SK-N-SH (cell line): Measurements from ENCODE around the gene NPDC1.
A peak's percentile ranks its signal among the peaks of the same experiment; 100 is the strongest.

Source experiments
- CTCF ChIP-seq: fragments of 200-600 bp; sonication (generic); IDR thresholded peaks from 2 replicates; pipeline ENCODE4 v1.6.1; 2017; ENCODE audit warnings: antibody characterized with exemption, mild to moderate bottlenecking, moderate library complexity
- EP300 ChIP-seq, 2 experiments: IDR thresholded peaks; 2 replicates each; pipeline versions ENCODE4 v1.4.0 to v1.6.1; 2012; ENCODE audit warnings: borderline replicate concordance in 1 of 2, low read depth in 1 of 2, low read length in 1 of 2
- JUND ChIP-seq: IDR thresholded peaks from 2 replicates; pipeline ENCODE4 v1.4.0; 2012
- NRF1 ChIP-seq: IDR thresholded peaks from 2 replicates; pipeline ENCODE4 v1.6.1; 2012; ENCODE audit warnings: low read depth, mild to moderate bottlenecking, low read length
- POLR2AphosphoS5 ChIP-seq: IDR thresholded peaks from 2 replicates; pipeline ENCODE4 v1.6.1; 2012; ENCODE audit warnings: low read depth, low read length
- RAD21 ChIP-seq: IDR thresholded peaks from 2 replicates; pipeline ENCODE4 v1.6.1; 2012; ENCODE audit warnings: mild to moderate bottlenecking, low read length
- SIN3A ChIP-seq: IDR thresholded peaks from 2 replicates; pipeline ENCODE4 v1.6.1; 2012; ENCODE audit warnings: low read depth, mild to moderate bottlenecking, low read length, moderate library complexity, borderline replicate concordance
- SMC3 ChIP-seq: IDR thresholded peaks from 2 replicates; pipeline ENCODE4 v1.6.1; 2012; ENCODE audit warnings: low read depth, low read length, improper control_type of control experiment
- TAF1 ChIP-seq: IDR thresholded peaks from 2 replicates; pipeline ENCODE4 v1.6.1; 2012; ENCODE audit warnings: low read depth, mild to moderate bottlenecking, low read length, moderate library complexity, borderline replicate concordance
- TCF12 ChIP-seq: IDR thresholded peaks from 2 replicates; pipeline ENCODE4 v1.4.0; 2012
- YY1 ChIP-seq: IDR thresholded peaks from 2 replicates; pipeline ENCODE4 v1.4.0; 2012; ENCODE audit warnings: low read depth, mild to moderate bottlenecking
- TF ChIP-seq, protein P1 (sequence below): IDR thresholded peaks from 2 replicates; pipeline ENCODE4 v1.6.1; 2012; ENCODE audit warnings: mild to moderate bottlenecking, low read depth, low read length, moderate library complexity
- TF ChIP-seq, protein P2 (sequence below): IDR thresholded peaks from 2 replicates; pipeline ENCODE4; 2012

- TF ChIP-seq NRF1: no peak
- TF ChIP-seq CTCF: no peak
- TF ChIP-seq TCF12: no peak
- no peak for TF ChIP-seq SIN3A
- no peak for TF ChIP-seq EP300 (IDR thresholded peaks at IDR 0.05; ENCODE audit: borderline replicate concordance in 1 of 2, low read depth in 1 of 2, low read length in 1 of 2)
- no peak for TF ChIP-seq YY1
- TF ChIP-seq, protein P1, sequence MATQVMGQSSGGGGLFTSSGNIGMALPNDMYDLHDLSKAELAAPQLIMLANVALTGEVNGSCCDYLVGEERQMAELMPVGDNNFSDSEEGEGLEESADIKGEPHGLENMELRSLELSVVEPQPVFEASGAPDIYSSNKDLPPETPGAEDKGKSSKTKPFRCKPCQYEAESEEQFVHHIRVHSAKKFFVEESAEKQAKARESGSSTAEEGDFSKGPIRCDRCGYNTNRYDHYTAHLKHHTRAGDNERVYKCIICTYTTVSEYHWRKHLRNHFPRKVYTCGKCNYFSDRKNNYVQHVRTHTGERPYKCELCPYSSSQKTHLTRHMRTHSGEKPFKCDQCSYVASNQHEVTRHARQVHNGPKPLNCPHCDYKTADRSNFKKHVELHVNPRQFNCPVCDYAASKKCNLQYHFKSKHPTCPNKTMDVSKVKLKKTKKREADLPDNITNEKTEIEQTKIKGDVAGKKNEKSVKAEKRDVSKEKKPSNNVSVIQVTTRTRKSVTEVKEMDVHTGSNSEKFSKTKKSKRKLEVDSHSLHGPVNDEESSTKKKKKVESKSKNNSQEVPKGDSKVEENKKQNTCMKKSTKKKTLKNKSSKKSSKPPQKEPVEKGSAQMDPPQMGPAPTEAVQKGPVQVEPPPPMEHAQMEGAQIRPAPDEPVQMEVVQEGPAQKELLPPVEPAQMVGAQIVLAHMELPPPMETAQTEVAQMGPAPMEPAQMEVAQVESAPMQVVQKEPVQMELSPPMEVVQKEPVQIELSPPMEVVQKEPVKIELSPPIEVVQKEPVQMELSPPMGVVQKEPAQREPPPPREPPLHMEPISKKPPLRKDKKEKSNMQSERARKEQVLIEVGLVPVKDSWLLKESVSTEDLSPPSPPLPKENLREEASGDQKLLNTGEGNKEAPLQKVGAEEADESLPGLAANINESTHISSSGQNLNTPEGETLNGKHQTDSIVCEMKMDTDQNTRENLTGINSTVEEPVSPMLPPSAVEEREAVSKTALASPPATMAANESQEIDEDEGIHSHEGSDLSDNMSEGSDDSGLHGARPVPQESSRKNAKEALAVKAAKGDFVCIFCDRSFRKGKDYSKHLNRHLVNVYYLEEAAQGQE: no peak
- TF ChIP-seq RAD21: 0 out of 2 replicates have a peak, but pooled peaks have one; percentile 14
- TF ChIP-seq POLR2AphosphoS5: no peak
- TF ChIP-seq TAF1: no peak
- TF ChIP-seq JUND: no peak
- TF ChIP-seq, protein P2, sequence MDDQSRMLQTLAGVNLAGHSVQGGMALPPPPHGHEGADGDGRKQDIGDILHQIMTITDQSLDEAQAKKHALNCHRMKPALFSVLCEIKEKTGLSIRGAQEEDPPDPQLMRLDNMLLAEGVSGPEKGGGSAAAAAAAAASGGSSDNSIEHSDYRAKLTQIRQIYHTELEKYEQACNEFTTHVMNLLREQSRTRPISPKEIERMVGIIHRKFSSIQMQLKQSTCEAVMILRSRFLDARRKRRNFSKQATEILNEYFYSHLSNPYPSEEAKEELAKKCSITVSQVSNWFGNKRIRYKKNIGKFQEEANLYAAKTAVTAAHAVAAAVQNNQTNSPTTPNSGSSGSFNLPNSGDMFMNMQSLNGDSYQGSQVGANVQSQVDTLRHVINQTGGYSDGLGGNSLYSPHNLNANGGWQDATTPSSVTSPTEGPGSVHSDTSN: no peak
- TF ChIP-seq SMC3: no peak
These were observed 24.9 kb upstream of the NPDC1 start for GRCh38 chr9:137070906-137071275.
